ENCODE data around the gene CIPC. TPM values are rescaled to one million over a fixed set of nuclear protein-coding genes. Genes with fewer than 3 reads are reported as not detected.

The CIPC gene
- total and polyA plus RNA-seq, 9 of the 15 experiments (the other 6 are each of a cell fraction or from before 2014, with no cell fraction given) = 5.0 to 16.9 (median 10.7) TPM

DNA sequence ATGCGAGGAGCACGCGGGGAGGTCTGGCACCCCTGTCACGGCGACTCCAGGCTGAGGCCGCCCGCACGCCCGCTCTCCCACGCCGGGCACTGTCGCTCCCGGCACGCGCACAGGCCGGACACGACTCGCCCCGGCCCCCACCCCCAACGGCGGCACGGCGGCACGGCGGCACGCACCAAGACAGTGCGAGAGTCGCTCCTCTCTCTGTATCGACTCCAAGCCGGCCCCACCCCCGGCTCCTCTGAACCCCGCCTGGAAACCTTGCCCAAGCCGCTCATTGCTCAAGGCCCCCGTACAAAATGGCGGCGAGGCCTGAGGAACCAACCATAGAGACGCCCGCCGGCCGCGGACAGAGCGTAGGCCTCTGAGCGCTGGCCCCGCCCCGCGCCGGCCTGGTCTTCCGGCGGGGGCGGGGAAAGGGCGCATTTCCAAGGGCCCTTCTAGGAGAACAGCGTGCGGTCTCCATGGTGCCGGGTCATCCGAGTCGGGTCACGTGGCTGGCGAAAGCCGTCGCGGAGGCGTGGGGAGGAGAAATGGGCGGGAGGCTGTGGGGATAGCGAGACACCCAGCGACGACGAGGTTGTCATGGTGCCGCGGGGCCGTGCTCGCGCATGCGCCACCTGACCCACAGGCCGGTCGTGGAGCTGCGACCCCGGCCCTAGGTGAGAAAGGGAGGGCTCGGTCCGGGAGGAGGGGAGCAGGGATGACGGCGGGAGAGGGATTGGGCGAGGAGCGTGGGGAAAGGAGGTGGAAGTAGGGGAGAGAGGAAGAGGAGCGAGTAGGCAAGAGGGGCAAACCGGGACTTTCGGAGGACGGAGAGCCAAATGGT, at the start of gene CIPC (continued):
- TF ChIP-seq, protein P1, sequence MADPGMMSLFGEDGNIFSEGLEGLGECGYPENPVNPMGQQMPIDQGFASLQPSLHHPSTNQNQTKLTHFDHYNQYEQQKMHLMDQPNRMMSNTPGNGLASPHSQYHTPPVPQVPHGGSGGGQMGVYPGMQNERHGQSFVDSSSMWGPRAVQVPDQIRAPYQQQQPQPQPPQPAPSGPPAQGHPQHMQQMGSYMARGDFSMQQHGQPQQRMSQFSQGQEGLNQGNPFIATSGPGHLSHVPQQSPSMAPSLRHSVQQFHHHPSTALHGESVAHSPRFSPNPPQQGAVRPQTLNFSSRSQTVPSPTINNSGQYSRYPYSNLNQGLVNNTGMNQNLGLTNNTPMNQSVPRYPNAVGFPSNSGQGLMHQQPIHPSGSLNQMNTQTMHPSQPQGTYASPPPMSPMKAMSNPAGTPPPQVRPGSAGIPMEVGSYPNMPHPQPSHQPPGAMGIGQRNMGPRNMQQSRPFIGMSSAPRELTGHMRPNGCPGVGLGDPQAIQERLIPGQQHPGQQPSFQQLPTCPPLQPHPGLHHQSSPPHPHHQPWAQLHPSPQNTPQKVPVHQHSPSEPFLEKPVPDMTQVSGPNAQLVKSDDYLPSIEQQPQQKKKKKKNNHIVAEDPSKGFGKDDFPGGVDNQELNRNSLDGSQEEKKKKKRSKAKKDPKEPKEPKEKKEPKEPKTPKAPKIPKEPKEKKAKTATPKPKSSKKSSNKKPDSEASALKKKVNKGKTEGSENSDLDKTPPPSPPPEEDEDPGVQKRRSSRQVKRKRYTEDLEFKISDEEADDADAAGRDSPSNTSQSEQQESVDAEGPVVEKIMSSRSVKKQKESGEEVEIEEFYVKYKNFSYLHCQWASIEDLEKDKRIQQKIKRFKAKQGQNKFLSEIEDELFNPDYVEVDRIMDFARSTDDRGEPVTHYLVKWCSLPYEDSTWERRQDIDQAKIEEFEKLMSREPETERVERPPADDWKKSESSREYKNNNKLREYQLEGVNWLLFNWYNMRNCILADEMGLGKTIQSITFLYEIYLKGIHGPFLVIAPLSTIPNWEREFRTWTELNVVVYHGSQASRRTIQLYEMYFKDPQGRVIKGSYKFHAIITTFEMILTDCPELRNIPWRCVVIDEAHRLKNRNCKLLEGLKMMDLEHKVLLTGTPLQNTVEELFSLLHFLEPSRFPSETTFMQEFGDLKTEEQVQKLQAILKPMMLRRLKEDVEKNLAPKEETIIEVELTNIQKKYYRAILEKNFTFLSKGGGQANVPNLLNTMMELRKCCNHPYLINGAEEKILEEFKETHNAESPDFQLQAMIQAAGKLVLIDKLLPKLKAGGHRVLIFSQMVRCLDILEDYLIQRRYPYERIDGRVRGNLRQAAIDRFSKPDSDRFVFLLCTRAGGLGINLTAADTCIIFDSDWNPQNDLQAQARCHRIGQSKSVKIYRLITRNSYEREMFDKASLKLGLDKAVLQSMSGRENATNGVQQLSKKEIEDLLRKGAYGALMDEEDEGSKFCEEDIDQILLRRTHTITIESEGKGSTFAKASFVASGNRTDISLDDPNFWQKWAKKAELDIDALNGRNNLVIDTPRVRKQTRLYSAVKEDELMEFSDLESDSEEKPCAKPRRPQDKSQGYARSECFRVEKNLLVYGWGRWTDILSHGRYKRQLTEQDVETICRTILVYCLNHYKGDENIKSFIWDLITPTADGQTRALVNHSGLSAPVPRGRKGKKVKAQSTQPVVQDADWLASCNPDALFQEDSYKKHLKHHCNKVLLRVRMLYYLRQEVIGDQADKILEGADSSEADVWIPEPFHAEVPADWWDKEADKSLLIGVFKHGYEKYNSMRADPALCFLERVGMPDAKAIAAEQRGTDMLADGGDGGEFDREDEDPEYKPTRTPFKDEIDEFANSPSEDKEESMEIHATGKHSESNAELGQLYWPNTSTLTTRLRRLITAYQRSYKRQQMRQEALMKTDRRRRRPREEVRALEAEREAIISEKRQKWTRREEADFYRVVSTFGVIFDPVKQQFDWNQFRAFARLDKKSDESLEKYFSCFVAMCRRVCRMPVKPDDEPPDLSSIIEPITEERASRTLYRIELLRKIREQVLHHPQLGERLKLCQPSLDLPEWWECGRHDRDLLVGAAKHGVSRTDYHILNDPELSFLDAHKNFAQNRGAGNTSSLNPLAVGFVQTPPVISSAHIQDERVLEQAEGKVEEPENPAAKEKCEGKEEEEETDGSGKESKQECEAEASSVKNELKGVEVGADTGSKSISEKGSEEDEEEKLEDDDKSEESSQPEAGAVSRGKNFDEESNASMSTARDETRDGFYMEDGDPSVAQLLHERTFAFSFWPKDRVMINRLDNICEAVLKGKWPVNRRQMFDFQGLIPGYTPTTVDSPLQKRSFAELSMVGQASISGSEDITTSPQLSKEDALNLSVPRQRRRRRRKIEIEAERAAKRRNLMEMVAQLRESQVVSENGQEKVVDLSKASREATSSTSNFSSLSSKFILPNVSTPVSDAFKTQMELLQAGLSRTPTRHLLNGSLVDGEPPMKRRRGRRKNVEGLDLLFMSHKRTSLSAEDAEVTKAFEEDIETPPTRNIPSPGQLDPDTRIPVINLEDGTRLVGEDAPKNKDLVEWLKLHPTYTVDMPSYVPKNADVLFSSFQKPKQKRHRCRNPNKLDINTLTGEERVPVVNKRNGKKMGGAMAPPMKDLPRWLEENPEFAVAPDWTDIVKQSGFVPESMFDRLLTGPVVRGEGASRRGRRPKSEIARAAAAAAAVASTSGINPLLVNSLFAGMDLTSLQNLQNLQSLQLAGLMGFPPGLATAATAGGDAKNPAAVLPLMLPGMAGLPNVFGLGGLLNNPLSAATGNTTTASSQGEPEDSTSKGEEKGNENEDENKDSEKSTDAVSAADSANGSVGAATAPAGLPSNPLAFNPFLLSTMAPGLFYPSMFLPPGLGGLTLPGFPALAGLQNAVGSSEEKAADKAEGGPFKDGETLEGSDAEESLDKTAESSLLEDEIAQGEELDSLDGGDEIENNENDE (IDR thresholded peaks at IDR 0.05; ENCODE audit: low read depth, low read length) = no peak
- TF ChIP-seq ETV1 (tag; conservative IDR thresholded peaks at IDR 0.05; ENCODE audit: low read depth) = 0 out of 2 replicates have a peak, but pooled peaks have one; percentile 30
- no peak for TF ChIP-seq KAT2B (IDR thresholded peaks at IDR 0.05; ENCODE audit: low read depth, low read length)
- TF ChIP-seq ZNF830 (CRISPR knock-in tag; IDR thresholded peaks at IDR 0.05) = no peak
- TF ChIP-seq, protein P2, sequence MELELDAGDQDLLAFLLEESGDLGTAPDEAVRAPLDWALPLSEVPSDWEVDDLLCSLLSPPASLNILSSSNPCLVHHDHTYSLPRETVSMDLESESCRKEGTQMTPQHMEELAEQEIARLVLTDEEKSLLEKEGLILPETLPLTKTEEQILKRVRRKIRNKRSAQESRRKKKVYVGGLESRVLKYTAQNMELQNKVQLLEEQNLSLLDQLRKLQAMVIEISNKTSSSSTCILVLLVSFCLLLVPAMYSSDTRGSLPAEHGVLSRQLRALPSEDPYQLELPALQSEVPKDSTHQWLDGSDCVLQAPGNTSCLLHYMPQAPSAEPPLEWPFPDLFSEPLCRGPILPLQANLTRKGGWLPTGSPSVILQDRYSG (tag; conservative IDR thresholded peaks at IDR 0.05; ENCODE audit: low read depth) = no peak
- TF ChIP-seq, protein P3, sequence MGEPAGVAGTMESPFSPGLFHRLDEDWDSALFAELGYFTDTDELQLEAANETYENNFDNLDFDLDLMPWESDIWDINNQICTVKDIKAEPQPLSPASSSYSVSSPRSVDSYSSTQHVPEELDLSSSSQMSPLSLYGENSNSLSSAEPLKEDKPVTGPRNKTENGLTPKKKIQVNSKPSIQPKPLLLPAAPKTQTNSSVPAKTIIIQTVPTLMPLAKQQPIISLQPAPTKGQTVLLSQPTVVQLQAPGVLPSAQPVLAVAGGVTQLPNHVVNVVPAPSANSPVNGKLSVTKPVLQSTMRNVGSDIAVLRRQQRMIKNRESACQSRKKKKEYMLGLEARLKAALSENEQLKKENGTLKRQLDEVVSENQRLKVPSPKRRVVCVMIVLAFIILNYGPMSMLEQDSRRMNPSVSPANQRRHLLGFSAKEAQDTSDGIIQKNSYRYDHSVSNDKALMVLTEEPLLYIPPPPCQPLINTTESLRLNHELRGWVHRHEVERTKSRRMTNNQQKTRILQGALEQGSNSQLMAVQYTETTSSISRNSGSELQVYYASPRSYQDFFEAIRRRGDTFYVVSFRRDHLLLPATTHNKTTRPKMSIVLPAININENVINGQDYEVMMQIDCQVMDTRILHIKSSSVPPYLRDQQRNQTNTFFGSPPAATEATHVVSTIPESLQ (CRISPR knock-in tag; IDR thresholded peaks at IDR 0.05) = no peak; the same call in 1 of the 2 replicates
- peak; percentile 71 for TF ChIP-seq SMAD4 (CRISPR knock-in tag; conservative IDR thresholded peaks at IDR 0.05)
- peak; percentile 78 for TF ChIP-seq SUPT5H (IDR thresholded peaks at IDR 0.05)
- no peak for TF ChIP-seq SRSF9 (IDR thresholded peaks at IDR 0.05; ENCODE audit: borderline replicate concordance, low read depth, low read length)
- TF ChIP-seq, protein P4, sequence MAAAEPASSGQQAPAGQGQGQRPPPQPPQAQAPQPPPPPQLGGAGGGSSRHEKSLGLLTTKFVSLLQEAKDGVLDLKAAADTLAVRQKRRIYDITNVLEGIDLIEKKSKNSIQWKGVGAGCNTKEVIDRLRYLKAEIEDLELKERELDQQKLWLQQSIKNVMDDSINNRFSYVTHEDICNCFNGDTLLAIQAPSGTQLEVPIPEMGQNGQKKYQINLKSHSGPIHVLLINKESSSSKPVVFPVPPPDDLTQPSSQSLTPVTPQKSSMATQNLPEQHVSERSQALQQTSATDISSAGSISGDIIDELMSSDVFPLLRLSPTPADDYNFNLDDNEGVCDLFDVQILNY (CRISPR knock-in tag; IDR thresholded peaks at IDR 0.05) = no peak
- TF ChIP-seq ELF4 (CRISPR knock-in tag; IDR thresholded peaks at IDR 0.05) = peak; percentile 72; the same call in 1 of the 2 replicates
